Activated naive CD4-positive, alpha-beta T cell treated with anti-CD3 and anti-CD28 coated beads for 36 hours (primary cell): ENCODE measurements around the gene BAMBI. TPM values are rescaled to one million over a fixed set of nuclear protein-coding genes. Genes with fewer than 3 reads are reported as not detected.

ENCODE experiments used
- total RNA-seq, 2 experiments: library from RNA; stranded (reverse); gene quantifications; one replicate each; pipeline ENCODE4 v1.2.3, GENCODE V29; 2021

Gene BAMBI
- total RNA-seq, 2 experiments from 2014 or later, result 0.57 to 0.59 TPM

Other genes starting within 250 kb of the BAMBI start
- gene WAC, start 144.4 kb upstream of the BAMBI start, total RNA-seq, result 10 to 100 TPM; 77.1 to 82.9 TPM